ENCODE measurements around the gene PCNT.

GRCh38 chr21:46322351-46323226 lies 1.4 kb upstream of the PCNT start:
- TF ChIP-seq EZH2 (IDR thresholded peaks at IDR 0.05; ENCODE audit: borderline replicate concordance, low read length) (no peak), CTCF (conservative IDR thresholded peaks at IDR 0.05 in 1 of 2, IDR thresholded peaks at IDR 0.05 in 1 of 2; ENCODE audit: extremely low read depth in 1 of 2, insufficient read depth in 1 of 2, low read depth in 1 of 2, low read length in 2 of 2) (no peak)

Data from mammary epithelial cell (primary cell).